C1 segment of cervical spinal cord (tissue), 14 donors: ENCODE measurements around the gene SLC25A20.

Experiments
- DNase-seq, 14 donors: peaks; one replicate each; lab custom pipeline; 2025; lab: John Stamatoyannopoulos, UW

The SLC25A20 gene

DNA sequence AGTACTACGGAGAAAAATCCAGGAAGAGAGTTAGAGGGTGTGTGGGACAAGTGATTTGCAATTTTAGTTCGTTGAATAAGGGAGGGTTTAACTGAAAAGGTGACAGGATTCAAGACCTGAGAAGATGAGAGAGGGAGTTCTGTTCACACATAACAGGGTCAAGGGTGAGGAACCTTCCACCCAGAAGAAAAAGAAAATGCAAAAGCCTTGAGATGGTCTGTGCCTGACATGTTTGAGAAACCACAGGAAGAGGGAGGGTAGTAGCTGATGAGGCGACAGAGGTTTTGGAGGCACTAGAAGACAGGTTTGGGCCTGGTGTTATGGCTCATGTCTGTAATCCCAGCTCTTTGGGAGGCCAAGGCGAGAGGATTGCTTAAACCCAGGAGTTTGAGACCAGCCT, 591 bp upstream of the SLC25A20 start:
- no peak for DNase-seq

DNA sequence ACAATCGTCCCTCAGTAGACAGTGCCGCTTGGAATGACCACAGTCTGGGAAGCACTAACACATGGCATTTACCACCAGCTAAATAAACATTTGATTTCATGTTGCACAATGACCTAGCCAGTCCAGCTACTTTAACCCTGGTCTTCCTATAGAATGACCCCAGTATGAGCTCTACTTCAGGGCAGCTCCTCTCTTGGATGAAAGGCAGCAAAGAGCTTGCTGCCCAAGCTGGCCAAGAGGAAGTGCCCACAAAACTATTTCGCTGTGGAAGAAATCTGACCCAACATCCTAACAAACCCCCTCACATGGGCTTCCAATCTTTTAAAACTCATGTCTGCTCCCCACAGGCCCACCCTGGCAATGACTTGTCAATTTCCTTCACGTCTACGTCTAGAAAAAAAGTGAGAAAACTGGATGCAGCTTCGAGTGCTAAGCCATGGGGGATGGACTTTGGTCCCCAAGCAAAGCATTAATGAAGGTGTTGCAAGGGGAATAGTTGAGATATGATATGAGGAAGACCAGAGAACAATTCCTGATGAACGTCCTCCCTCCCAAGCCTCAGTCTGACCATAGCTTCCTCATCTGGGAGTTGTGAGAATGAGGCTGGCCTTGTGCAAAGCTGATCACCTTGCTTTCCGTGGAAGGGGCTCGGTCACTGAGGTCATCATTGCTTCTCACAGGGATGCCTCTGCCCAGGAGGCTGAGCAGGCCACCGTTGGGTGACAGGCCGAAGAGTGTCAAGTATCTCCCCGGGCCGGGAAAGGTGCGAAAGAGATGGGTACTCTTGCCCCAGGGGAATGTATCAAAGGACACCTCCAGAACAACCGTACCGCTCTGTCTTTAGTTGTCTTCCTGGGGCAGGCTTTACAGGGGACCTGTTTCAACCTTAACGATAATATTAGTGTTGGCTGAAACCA, 964 bp downstream of the SLC25A20 start:
- DNase-seq: no peak

GRCh38 chr3:48896936-48897335, 1.7 kb downstream of the SLC25A20 start:
- DNase-seq: no peak

DNA sequence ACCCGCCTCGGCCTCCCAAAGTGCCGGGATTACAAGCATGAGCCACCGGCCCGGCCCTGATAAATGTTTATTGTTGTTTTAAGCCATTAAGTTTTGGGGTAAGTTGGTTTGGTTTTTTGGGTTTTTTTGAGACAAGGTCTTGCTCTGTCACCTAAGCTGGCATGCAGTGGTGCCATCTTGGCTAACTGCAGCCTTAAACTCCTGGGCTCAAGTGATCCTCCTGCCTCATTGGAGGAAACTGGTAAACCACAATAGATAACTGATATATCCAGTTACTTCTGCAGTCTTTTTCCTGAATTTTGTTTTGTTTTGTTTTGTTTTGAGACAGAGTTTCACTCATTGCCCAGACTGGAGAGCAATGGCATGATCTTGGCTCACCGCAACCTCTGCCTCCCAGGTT, 4.2 kb downstream of the SLC25A20 start:
- DNase-seq: no peak

DNA sequence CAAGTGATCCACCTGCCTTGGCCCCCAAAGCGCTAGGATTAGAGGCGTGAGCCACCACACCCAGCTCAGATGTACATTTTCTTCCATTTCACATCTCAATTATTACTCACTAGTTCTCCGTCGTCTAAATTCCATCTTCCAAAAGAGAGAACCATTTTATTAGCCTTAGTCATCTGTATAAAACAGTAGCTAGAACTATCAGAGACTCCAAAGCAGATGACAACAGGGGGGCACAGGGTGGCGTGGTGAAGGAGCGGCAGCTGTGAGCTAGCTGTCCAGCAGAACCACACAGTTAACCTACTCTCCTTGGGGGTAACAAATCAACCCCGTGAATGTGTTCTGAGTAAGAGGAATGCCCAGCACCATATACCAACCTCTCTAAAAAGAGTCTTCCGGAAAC, 7.1 kb downstream of the SLC25A20 start:
- DNase-seq: no peak

GRCh38 chr3:48885753-48886152, 12.9 kb downstream of the SLC25A20 start:
- no peak for DNase-seq

- no peak for DNase-seq
Measured at GRCh38 chr3:48881652-48882114, 17.0 kb downstream of the SLC25A20 start.

- DNase-seq: no peak
Measured at GRCh38 chr3:48881006-48881405, 17.7 kb downstream of the SLC25A20 start.

DNA sequence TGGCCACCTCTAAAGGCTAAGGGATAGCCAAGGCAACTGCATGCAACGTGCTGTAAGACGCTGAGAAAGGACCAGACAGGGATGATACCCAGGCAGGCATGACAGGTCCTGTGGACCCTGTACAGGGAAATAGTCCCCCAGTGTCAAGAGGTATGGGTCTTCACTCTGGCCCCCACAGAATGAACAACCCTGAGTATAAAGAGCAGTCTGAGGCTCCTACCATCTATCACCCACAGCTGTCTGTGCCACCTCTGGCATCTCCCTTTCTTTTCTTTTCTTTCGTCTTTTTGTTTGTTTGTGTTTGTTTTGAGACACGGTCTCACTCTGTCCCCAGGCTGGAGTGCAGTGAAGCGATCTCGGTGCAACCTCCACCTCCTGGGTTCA, 18.7 kb downstream of the SLC25A20 start:
- no peak for DNase-seq

DNA sequence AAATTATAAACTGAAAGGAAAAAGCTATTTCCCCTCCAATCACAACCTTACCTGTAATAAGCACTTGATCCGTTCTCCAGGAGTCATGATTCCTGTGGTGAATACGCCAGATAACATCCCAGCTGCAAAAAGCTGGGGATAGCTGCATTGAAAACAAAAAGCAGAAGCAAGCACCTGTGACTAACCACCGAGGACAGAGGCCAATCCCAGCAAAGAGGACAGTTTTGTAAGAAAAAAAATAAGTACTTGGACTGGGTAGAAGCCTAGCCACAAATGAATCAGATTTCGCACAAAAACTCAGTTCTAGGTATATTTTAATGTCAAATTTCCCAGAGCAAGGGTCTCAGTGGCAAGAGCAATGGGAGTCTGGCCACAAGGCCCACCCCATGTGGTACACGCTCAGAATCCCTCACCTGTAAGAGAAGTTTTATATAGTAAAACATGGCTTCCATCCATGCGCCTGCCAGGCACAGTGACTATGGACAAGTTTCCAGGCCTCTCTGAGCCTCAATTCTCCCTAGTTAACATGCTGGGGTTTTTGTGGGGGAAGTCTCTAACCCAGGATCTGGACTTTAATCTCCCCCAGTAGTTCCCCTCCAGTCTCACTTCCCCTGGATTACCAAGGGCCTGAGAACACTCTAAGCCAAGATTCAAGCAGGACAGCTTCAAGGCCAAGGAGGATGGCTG, 19.2 kb downstream of the SLC25A20 start:
- DNase-seq: no peak

DNA sequence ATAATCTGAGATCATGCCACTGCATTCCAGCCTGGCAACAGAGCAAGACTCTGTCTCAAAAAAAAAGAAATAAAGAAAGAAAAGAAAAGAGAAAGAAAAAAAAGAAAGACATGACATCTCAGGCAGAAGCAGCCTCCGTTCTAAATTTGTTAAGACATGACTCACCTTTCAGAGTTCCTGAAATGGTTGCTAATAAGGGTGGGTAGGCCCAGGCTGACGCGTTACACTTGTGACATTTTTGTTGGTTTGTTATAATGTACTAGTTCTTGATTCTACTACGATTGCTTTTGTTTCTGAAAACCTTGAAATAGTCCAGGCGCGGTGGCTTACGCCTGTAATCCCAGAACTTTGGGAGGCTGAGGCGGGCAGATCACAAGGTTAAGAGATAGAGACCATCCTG, 21.0 kb downstream of the SLC25A20 start:
- DNase-seq: no peak

GRCh38 chr3:48863122-48863521, 35.6 kb downstream of the SLC25A20 start:
- no peak for DNase-seq

GRCh38 chr3:48859206-48859605, 39.5 kb downstream of the SLC25A20 start:
- DNase-seq: peak in 2 of 14 donors; percentile 8 to 10

- no peak for DNase-seq
Measured at GRCh38 chr3:48858709-48859108, 40.0 kb downstream of the SLC25A20 start.

- no peak for DNase-seq
Measured at GRCh38 chr3:48857641-48858040, 41.0 kb downstream of the SLC25A20 start.

- peak in 5 of 14 donors; percentile 10 to 41 (median 31) for DNase-seq
Measured at GRCh38 chr3:48856469-48856868, 42.2 kb downstream of the SLC25A20 start.

DNA sequence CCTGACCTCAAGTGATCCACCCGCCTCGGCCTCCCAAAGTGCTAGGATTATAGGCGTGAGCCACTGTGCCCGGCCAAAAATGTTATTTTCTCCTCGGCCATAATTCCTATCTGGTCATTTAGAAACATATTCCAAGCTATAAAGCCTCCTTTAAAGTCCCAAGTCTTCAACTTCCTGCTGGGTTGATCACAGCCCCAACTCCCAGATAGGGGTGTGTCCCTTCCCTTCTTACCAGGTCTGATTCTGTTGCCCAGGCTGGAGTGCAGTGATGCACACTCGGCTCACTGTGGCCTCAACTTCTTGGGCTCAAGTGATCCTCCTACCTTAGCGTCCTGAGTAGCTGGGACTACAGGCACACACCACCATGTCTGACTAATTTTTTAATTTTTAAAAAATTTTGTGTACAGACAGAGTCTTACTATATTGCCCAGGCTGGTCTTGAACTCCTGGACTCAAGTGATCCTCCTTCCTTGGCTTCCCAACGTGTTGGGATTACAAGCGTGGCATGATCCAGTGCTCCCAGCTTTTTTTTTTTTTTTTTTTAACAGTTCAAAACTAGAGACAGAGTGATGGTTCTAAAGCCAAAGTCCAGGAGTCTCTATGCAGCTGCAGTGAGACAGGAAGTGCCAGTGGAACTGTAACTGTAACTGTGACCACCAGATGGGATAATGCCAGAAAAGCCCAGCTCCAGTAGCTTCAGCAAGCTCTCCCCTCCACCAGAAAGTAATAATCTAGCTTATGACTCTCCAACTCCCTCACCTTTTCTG, 42.8 kb downstream of the SLC25A20 start:
- DNase-seq: no peak

- DNase-seq: no peak
Measured at GRCh38 chr3:48852151-48852550, 46.5 kb downstream of the SLC25A20 start.

DNA sequence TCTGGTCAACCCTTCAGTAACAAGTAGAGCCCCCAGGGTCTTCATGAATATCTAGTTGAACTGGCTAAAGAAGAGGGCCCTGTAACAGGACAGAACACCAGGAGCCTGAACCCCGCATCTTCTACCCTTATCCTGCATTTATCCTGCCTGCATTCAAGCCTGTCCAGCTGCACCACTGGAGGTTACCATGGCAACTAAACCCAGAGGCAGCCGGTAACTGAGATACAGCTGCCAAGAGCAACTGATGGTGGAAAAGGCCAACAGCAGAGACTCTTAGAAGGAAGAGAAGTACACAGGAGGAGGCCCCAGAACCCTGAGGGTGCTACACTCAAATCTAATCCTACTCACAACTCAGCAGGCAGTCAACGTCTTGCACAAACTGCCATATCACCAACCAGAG, 47.3 kb downstream of the SLC25A20 start:
- DNase-seq: peak in 4 of 14 donors; percentile 10 to 20 (median 14)

- DNase-seq: no peak
Measured at GRCh38 chr3:48848816-48849515, 49.7 kb downstream of the SLC25A20 start.
